Measurements from ENCODE around the gene FGF8.

- TF ChIP-seq CTCF (IDR thresholded peaks at IDR 0.05): no peak
- TF ChIP-seq ZFX (IDR thresholded peaks at IDR 0.05; ENCODE audit: borderline replicate concordance): no peak
These were observed 375 bp upstream of the FGF8 start for GRCh38 chr10:101776161-101776817.
